ENCODE measurements around the gene ZNF470. TPM values are rescaled to one million over a fixed set of nuclear protein-coding genes. Genes with fewer than 3 reads are reported as not detected.

ZNF470 gene
- total RNA-seq, 4 donors from 2014 or later, result 5.1 to 9.2 (median 5.7) TPM

- Histone ChIP-seq H3K9me3 (peaks cover 0 to 84% (median 37%) of the 10 kb centered on the region in 4 donors), H3K27ac (peak overlapping the region; percentile 75 to 94 (median 86)), H3K27me3 (no peaks in the 10 kb centered on the region), H3K4me3 (peak overlapping the region; percentile 75 to 96 (median 82)), H3K36me3 (peaks cover 6 to 74% (median 18%) of the 10 kb centered on the region in 3 donors), H3K4me1 (peaks cover 0 to 14% (median 0%) of the 10 kb centered on the region in 4 donors)
- TF ChIP-seq POLR2A (IDR thresholded peaks at IDR 0.05) (no peak), CTCF (IDR thresholded peaks at IDR 0.05) (no peak), EP300 (IDR thresholded peaks at IDR 0.05) (no peak)
- peak in 1 of 2 donors; percentile 33 for DNase-seq (ENCODE audit: low spot score in 2 of 2)
- WGBS, 2 donors, result 1 to 2% methylated on average over 18 to 23 of the region's 23 CpGs
These were observed 379 bp upstream of the ZNF470 start for GRCh38 chr19:56566904-56567273.

- WGBS, 2 donors, result 49 to 72% methylated on average over 2 of the region's 2 CpGs
- H3K36me3 ChIP-seq, result peaks cover 15 to 93% (median 35%) of the 10 kb centered on the region in 3 donors
- H3K9me3 ChIP-seq, result peaks cover 13 to 96% (median 47%) of the 10 kb centered on the region in 4 donors
These were observed 5.3 kb downstream of the ZNF470 start for GRCh38 chr19:56572589-56572988.

GRCh38 chr19:56573914-56574313 is 6.6 kb downstream of the ZNF470 start:
- H3K27me3 ChIP-seq, result no peaks in the 10 kb centered on the region
- H3K4me3 ChIP-seq, result no peak overlapping the region
- TF ChIP-seq POLR2A (IDR thresholded peaks at IDR 0.05) (no peak), CTCF (IDR thresholded peaks at IDR 0.05) (no peak), EP300 (IDR thresholded peaks at IDR 0.05) (no peak)
- no peak for DNase-seq (ENCODE audit: low spot score in 2 of 2)
- H3K27ac ChIP-seq, result no peak overlapping the region
- no peaks in the 10 kb centered on the region for H3K4me1 ChIP-seq
- WGBS, 2 donors, result 98% methylated on average over 3 of the region's 3 CpGs
- H3K9me3 ChIP-seq, result peaks cover 13 to 99% (median 58%) of the 10 kb centered on the region in 4 donors
- H3K36me3 ChIP-seq, result peaks cover 15 to 99% (median 35%) of the 10 kb centered on the region in 3 donors

More at GRCh38 chr19:56572589-56572988, 5.3 kb downstream of the ZNF470 start:
- Histone ChIP-seq H3K4me1 (peaks cover 0 to 7% (median 0%) of the 10 kb centered on the region in 4 donors), H3K4me3 (no peak overlapping the region), H3K27ac (no peak overlapping the region), H3K27me3 (no peaks in the 10 kb centered on the region)
- no peak for TF ChIP-seq EP300 (IDR thresholded peaks at IDR 0.05)
- no peak for TF ChIP-seq CTCF (IDR thresholded peaks at IDR 0.05)
- TF ChIP-seq POLR2A (IDR thresholded peaks at IDR 0.05), result no peak
- no peak for DNase-seq (ENCODE audit: low spot score in 2 of 2)

GRCh38 chr19:56577719-56578602 is 10.7 kb downstream of the ZNF470 start:
- DNase-seq (ENCODE audit: low spot score in 2 of 2), result no peak
- TF ChIP-seq EP300 (IDR thresholded peaks at IDR 0.05) (no peak), CTCF (IDR thresholded peaks at IDR 0.05) (no peak), POLR2A (IDR thresholded peaks at IDR 0.05) (no peak)
- H3K4me3 ChIP-seq, result no peak overlapping the region
- H3K27me3 ChIP-seq, result no peaks in the 10 kb centered on the region
- peaks cover 17 to 100% (median 72%) of the 10 kb centered on the region in 4 donors for H3K9me3 ChIP-seq
- WGBS, 2 donors, result 95 to 96% methylated on average over 11 of the region's 11 CpGs
- no peak overlapping the region for H3K27ac ChIP-seq
- peaks cover 9 to 99% (median 11%) of the 10 kb centered on the region in 3 donors for H3K36me3 ChIP-seq
- H3K4me1 ChIP-seq, result no peaks in the 10 kb centered on the region

- WGBS, 2 donors, result 60 to 65% methylated on average over 4 of the region's 4 CpGs
- peaks cover 0 to 14% (median 3%) of the 10 kb centered on the region in 4 donors for H3K4me1 ChIP-seq
- no peak for TF ChIP-seq EP300 (IDR thresholded peaks at IDR 0.05)
- TF ChIP-seq POLR2A (IDR thresholded peaks at IDR 0.05), result no peak
- TF ChIP-seq CTCF (IDR thresholded peaks at IDR 0.05), result no peak
- H3K4me3 ChIP-seq, result peak overlapping the region; percentile 65 to 97 (median 90)
- no peak for DNase-seq (ENCODE audit: low spot score in 2 of 2)
- H3K36me3 ChIP-seq, result peaks cover 0 to 27% (median 0%) of the 10 kb centered on the region in 3 donors
- H3K27ac ChIP-seq, result peak overlapping the region in 2 of 4 donors; percentile 72 to 83
- no peaks in the 10 kb centered on the region for H3K27me3 ChIP-seq
- H3K9me3 ChIP-seq, result peaks cover 0 to 40% (median 0%) of the 10 kb centered on the region in 4 donors
These were observed 27.1 kb downstream of the ZNF470 start for GRCh38 chr19:56594446-56594782.
